Measurements from ENCODE around the gene NFATC2IP. TPM values are rescaled to one million over a fixed set of nuclear protein-coding genes. Genes with fewer than 3 reads are reported as not detected.
"Not testable (repeated sequence)": the region's sequence is repeated elsewhere in the genome, so short reads cannot be mapped to it uniquely, and the experiment has no call there.

The NFATC2IP gene
- total and polyA plus RNA-seq, 9 of the 15 experiments (the other 6 are each of a cell fraction or from before 2014, with no cell fraction given): 15.6 to 106 (median 46.9) TPM

DNA sequence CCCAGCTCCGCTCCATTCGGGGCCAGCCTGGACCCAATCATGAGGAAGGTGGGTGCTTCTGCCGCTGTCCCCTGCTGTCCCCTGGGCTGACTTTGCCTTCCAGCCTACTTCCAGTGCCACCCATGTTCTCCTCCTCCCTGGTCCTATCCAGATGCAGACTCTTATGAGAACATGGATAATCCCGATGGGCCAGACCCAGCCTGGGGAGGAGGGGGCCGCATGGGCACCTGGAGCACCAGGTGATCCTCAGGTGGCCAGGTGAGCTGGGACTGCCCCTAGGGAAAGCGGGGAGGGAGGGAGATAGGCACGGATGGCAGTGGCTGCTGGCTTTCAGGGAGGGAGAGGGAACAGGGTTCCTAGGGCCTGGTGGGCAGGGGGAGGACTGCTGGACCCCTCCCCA lies 12.0 kb upstream of the NFATC2IP start:
- Histone ChIP-seq H3K9me1 (ENCODE audit: control insufficient read depth, insufficient read depth, low read length) (no peaks in the 10 kb centered on the region), H3K4me3 (no peak overlapping the region), H3K4me2 (ENCODE audit: insufficient read depth, low read length) (no peak overlapping the region), H3K9ac (ENCODE audit: insufficient read depth in 1 of 2, low read depth in 2 of 2, low read length in 2 of 2) (peak overlapping the region in 1 of 2 experiments; percentile 48; a peak in 1 of 4 replicates), H2AFZ (ENCODE audit: low read depth, low read length) (no peak overlapping the region), H3K36me3 (ENCODE audit: control insufficient read depth, insufficient read depth, low read length) (no peaks in the 10 kb centered on the region), H3K79me2 (ENCODE audit: control insufficient read depth, insufficient read depth, low read length) (peaks cover 9% of the 10 kb centered on the region), H3K27ac (ENCODE audit: extremely low read depth, low read depth, low read length) (no peak overlapping the region), H3K4me1 (replicated peaks in 1 of 2; ENCODE audit: control insufficient read depth in 2 of 2, insufficient read depth in 2 of 2, low read length in 2 of 2) (peaks cover 8 to 36% of the 10 kb centered on the region in 2 experiments; a peak in 4 of 5 replicates), H4K20me1 (replicated peaks; ENCODE audit: control insufficient read depth, insufficient read depth, low read length) (no peaks in the 10 kb centered on the region), H3K9me3 (replicated peaks; ENCODE audit: control insufficient read depth, insufficient read depth, low read depth, low read length) (no peaks in the 10 kb centered on the region), H3K27me3 (ENCODE audit: control insufficient read depth in 2 of 2, insufficient read depth in 2 of 2, low read length in 2 of 2) (no peaks in the 10 kb centered on the region)
- in situ Hi-C loops (cut with MboI): loop anchor here (25.0 kb wide), 1 partner anchor 501 kb away; no protein-coding TSS in a partner anchor
- FAIRE-seq (no peak), ATAC-seq (no peak), DNase-seq (ENCODE audit: extremely low read depth in 1 of 4, low spot score in 3 of 4) (no peak)
- CTCF ChIA-PET (ENCODE audit: low intra/inter-chr PET ratio): no interaction called here
- no TSS peak for BruUV-seq (replicated peaks)
- 42% methylated on average over 5 of the region's 7 CpGs for WGBS (ENCODE audit: insufficient coverage, low coverage, missing lambda C conversion rate)
- intact Hi-C loops (cut with micrococcal nuclease): loop anchor here (5.0 kb wide), 1 partner anchor 56 kb away; no protein-coding TSS in a partner anchor
- POLR2A ChIA-PET: interaction anchor here (0.6 kb wide), 1 partner anchor 34 kb away, joined by 3 read pairs; no protein-coding TSS in a partner anchor
- TF ChIP-seq STAG1 (CRISPR knock-in tag; IDR thresholded peaks at IDR 0.05; ENCODE audit: borderline replicate concordance): no peak
- no peak for TF ChIP-seq ZNF133 (CRISPR knock-in tag; IDR thresholded peaks at IDR 0.05)
- TF ChIP-seq HDAC8 (tag; IDR thresholded peaks at IDR 0.05): no peak
- TF ChIP-seq ILK (tag; IDR thresholded peaks at IDR 0.05; ENCODE audit: borderline replicate concordance, low read depth): no peak

DNA sequence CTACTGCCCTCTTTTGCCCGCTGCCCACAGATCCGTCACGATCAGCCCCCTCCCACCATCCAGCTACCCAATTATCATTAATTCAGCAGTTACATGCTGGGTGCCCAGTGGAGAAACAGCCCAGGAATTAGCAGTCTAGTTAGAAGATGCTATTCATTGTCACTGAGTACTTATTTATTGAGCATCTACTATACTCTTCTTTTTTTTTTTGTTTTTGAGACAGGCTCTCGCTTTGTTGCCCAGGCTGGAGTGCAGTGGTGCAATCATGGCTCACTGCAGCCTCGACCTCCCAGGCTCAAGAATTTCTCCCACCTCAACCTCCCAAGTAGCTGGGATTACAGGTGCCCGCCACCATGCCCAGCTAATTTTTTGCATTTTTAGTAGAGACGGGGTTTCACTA lies 10.9 kb upstream of the NFATC2IP start:
- H3K9me1 ChIP-seq (ENCODE audit: control insufficient read depth, insufficient read depth, low read length); H3K36me3 ChIP-seq (ENCODE audit: control insufficient read depth, insufficient read depth, low read length); BruUV-seq (replicated peaks); DNase-seq (ENCODE audit: extremely low read depth in 1 of 4, low spot score in 3 of 4); H3K9me3 ChIP-seq (replicated peaks; ENCODE audit: control insufficient read depth, insufficient read depth, low read depth, low read length); H3K9ac ChIP-seq (ENCODE audit: insufficient read depth in 1 of 2, low read depth in 2 of 2, low read length in 2 of 2); H3K4me2 ChIP-seq (ENCODE audit: insufficient read depth, low read length); ATAC-seq; H3K27me3 ChIP-seq (ENCODE audit: control insufficient read depth in 2 of 2, insufficient read depth in 2 of 2, low read length in 2 of 2); H3K27ac ChIP-seq (ENCODE audit: extremely low read depth, low read depth, low read length); H2AFZ ChIP-seq (ENCODE audit: low read depth, low read length); H3K79me2 ChIP-seq (ENCODE audit: control insufficient read depth, insufficient read depth, low read length); H3K4me3 ChIP-seq; H4K20me1 ChIP-seq (replicated peaks; ENCODE audit: control insufficient read depth, insufficient read depth, low read length); FAIRE-seq; CTCF ChIA-PET (ENCODE audit: low intra/inter-chr PET ratio): not testable (repeated sequence)
- POLR2A ChIA-PET: interaction anchor here (0.6 kb wide), 1 partner anchor 90 kb away, joined by 3 read pairs; no protein-coding TSS in a partner anchor
- 0 out of 2 replicates have a peak, but pooled peaks have one; percentile 45 for TF ChIP-seq BCOR (IDR thresholded peaks at IDR 0.05)
- H3K4me1 ChIP-seq (replicated peaks in 1 of 2; ENCODE audit: control insufficient read depth in 2 of 2, insufficient read depth in 2 of 2, low read length in 2 of 2): peaks cover 8 to 35% of the 10 kb centered on the region in 2 experiments; a peak in 4 of 5 replicates
- intact Hi-C loops (cut with micrococcal nuclease) (loop anchor here (5.0 kb wide), 1 partner anchor 58 kb away; no protein-coding TSS in a partner anchor), in situ Hi-C loops (cut with MboI) (loop anchor here (25.0 kb wide), 1 partner anchor 503 kb away; no protein-coding TSS in a partner anchor)
- 65% methylated on average over 7 of the region's 7 CpGs for WGBS (ENCODE audit: insufficient coverage, low coverage, missing lambda C conversion rate)

All from K562 (cell line).